IMR-90 (cell line): ENCODE results near the gene TTF2. TPM values are rescaled to one million over a fixed set of nuclear protein-coding genes. Genes with fewer than 3 reads are reported as not detected.

Experiments
- ATAC-seq: fragments of 200-7000 bp; cut with Tn5 transposase; 2 replicates; pipeline ENCODE4 v1.9.1; 2020; ENCODE audit warnings: low read depth, mild to moderate bottlenecking, moderate library complexity
- BruUV-seq: library from RNA; stranded (reverse); fragments of 400-500 nt; replicated peaks from 2 replicates; lab custom pipeline; 2021; lab: Mats Ljungman, UMichigan
- CTCF ChIA-PET: fragments of 300-600 bp; formaldehyde crosslinking; extraction: SDS; loops from one replicate; lab custom pipeline; 2021; ENCODE audit warnings: antibody characterized with exemption; lab: Yijun Ruan, JAX
- POLR2A ChIA-PET: fragments of 300-600 bp; sonication (Branson Sonifier 250); formaldehyde crosslinking; loops from one replicate; lab custom pipeline; 2022; ENCODE audit warnings: antibody characterized with exemption; ENCODE audit not compliant: unreplicated experiment; lab: Charles Lee
- DNase-seq: peaks from one replicate; pipeline ENCODE4 v3.0.0; 2013
- H2AFZ ChIP-seq: replicated peaks from 2 replicates; pipeline ENCODE3; 2013; ENCODE audit warnings: low read length, mild to moderate bottlenecking; ENCODE audit not compliant: poor library complexity
- H2AK5ac ChIP-seq: 2 replicates; pipeline ENCODE4 v1.6.1; 2013; ENCODE audit warnings: low read depth, low read length, inconsistent platforms
- H2AK9ac ChIP-seq: replicated peaks from 2 replicates; pipeline ENCODE3; 2013; ENCODE audit warnings: mild to moderate bottlenecking, low read depth, low read length, moderate library complexity; ENCODE audit not compliant: poor library complexity
- H2BK120ac ChIP-seq: 2 replicates; pipeline ENCODE4 v1.6.1; 2013; ENCODE audit warnings: low read depth, low read length, inconsistent platforms
- H2BK15ac ChIP-seq: 3 replicates; pipeline ENCODE4 v1.6.1; 2013; ENCODE audit warnings: low read depth, low read length, inconsistent platforms
- H2BK20ac ChIP-seq: 2 replicates; pipeline ENCODE4 v1.6.1; 2013; ENCODE audit warnings: low read depth, mild to moderate bottlenecking, inconsistent platforms, low read length, moderate library complexity
- H2BK5ac ChIP-seq: 2 replicates; pipeline ENCODE4 v1.6.1; 2013; ENCODE audit warnings: mild to moderate bottlenecking, low read depth, low read length, inconsistent platforms; ENCODE audit not compliant: poor library complexity, severe bottlenecking
- H3K14ac ChIP-seq: replicated peaks from 2 replicates; pipeline ENCODE4 v1.6.1; 2013; ENCODE audit warnings: low read depth, low read length, inconsistent platforms
- H3K18ac ChIP-seq: 2 replicates; pipeline ENCODE4 v1.6.1; 2013; ENCODE audit warnings: low read depth, low read length, control low read depth
- H3K23ac ChIP-seq: 2 replicates; pipeline ENCODE4 v1.6.1; 2013; ENCODE audit warnings: low read depth, low read length, inconsistent platforms
- H3K27ac ChIP-seq: 2 replicates; pipeline ENCODE4 v1.5.1; 2013; ENCODE audit warnings: mild to moderate bottlenecking, control low read depth, low read length; ENCODE audit not compliant: insufficient read depth
- H3K27me3 ChIP-seq: 2 replicates; pipeline ENCODE4 v1.6.1; 2013; ENCODE audit warnings: low read length; ENCODE audit not compliant: control insufficient read depth, insufficient read depth
- H3K36me3 ChIP-seq: 2 replicates; pipeline ENCODE4 v1.6.1; 2013; ENCODE audit warnings: low read length, mixed read lengths; ENCODE audit not compliant: control insufficient read depth, insufficient read depth
- H3K4ac ChIP-seq: 2 replicates; pipeline ENCODE4 v1.6.1; 2013; ENCODE audit warnings: low read depth, low read length, inconsistent platforms
- H3K4me1 ChIP-seq: 2 replicates; pipeline ENCODE4 v1.6.1; 2013; ENCODE audit warnings: low read length, mixed read lengths; ENCODE audit not compliant: control insufficient read depth, insufficient read depth
- H3K4me2 ChIP-seq: 2 replicates; pipeline ENCODE4 v1.6.1; 2013; ENCODE audit warnings: low read depth, mild to moderate bottlenecking, control low read depth, low read length, moderate library complexity
- H3K4me3 ChIP-seq: 2 replicates; pipeline ENCODE4 v1.5.1; 2013; ENCODE audit warnings: low read depth, mild to moderate bottlenecking, control low read depth, low read length, moderate library complexity; ENCODE audit not compliant: insufficient read depth
- H3K56ac ChIP-seq: 2 replicates; pipeline ENCODE4 v1.6.1; 2013; ENCODE audit warnings: low read length, inconsistent platforms; ENCODE audit not compliant: insufficient read depth; ENCODE audit errors: extremely low read depth
- H3K79me1 ChIP-seq, 2 experiments: 2 replicates each; pipeline ENCODE4 v1.6.1; 2013; ENCODE audit warnings: low read length in 2 of 2, inconsistent platforms in 1 of 2, low read depth in 1 of 2
- H3K9ac ChIP-seq: 2 replicates; pipeline ENCODE4 v1.6.1; 2013; ENCODE audit warnings: low read depth, low read length, control low read depth
- H3K9me1 ChIP-seq: 2 replicates; pipeline ENCODE4 v1.6.1; 2013; ENCODE audit warnings: low read length, inconsistent platforms; ENCODE audit not compliant: insufficient read depth
- H3K9me3 ChIP-seq: 2 replicates; pipeline ENCODE4 v1.6.1; 2013; ENCODE audit warnings: low read length; ENCODE audit not compliant: control insufficient read depth, insufficient read depth
- H4K20me1 ChIP-seq: 2 replicates; pipeline ENCODE4 v1.6.1; 2013; ENCODE audit warnings: low read length, inconsistent platforms; ENCODE audit not compliant: insufficient read depth
- H4K5ac ChIP-seq: 2 replicates; pipeline ENCODE4 v1.6.1; 2013; ENCODE audit warnings: mild to moderate bottlenecking, low read depth, low read length, control low read depth
- H4K8ac ChIP-seq, 2 experiments: 2 replicates each; pipeline ENCODE4 v1.6.1; 2013; ENCODE audit warnings: low read depth in 2 of 2, low read length in 2 of 2, control low read depth in 1 of 2, inconsistent platforms in 1 of 2
- H4K91ac ChIP-seq: 2 replicates; pipeline ENCODE4 v1.6.1; 2013; ENCODE audit warnings: low read depth, low read length, inconsistent platforms; ENCODE audit not compliant: insufficient read depth
- BHLHE40 ChIP-seq: fragments of 150-350 bp; IDR thresholded peaks from 2 replicates; pipeline ENCODE4 v1.6.1; 2016; ENCODE audit warnings: mild to moderate bottlenecking, low read depth, low read length
- CEBPB ChIP-seq: IDR thresholded peaks from 2 replicates; pipeline ENCODE4 v1.6.1; 2012; ENCODE audit warnings: low read depth, low read length, improper control_type of control experiment
- CHD1 ChIP-seq: IDR thresholded peaks from 2 replicates; pipeline ENCODE4 v1.6.1; 2012; ENCODE audit warnings: low read depth, low read length, improper control_type of control experiment
- CTCF ChIP-seq: conservative IDR thresholded peaks from 2 replicates; pipeline ENCODE4 v1.5.1; 2012; ENCODE audit warnings: mild to moderate bottlenecking, low read depth, low read length, improper control_type of control experiment
- FOS ChIP-seq: fragments of 150-350 bp; IDR thresholded peaks from 2 replicates; pipeline ENCODE4 v1.6.1; 2016; ENCODE audit warnings: low read depth, low read length
- MAFK ChIP-seq: IDR thresholded peaks from 2 replicates; pipeline ENCODE4 v1.6.1; 2012; ENCODE audit warnings: low read depth, low read length, improper control_type of control experiment
- MAZ ChIP-seq: IDR thresholded peaks from 2 replicates; pipeline ENCODE4 v1.6.1; 2012; ENCODE audit warnings: low read depth, mild to moderate bottlenecking, low read length, improper control_type of control experiment, moderate library complexity, borderline replicate concordance
- MXI1 ChIP-seq: IDR thresholded peaks from 2 replicates; pipeline ENCODE4 v1.6.1; 2012; ENCODE audit warnings: low read depth, mild to moderate bottlenecking, low read length, moderate library complexity, borderline replicate concordance
- NFE2L2 ChIP-seq: fragments of 150-350 bp; IDR thresholded peaks from 2 replicates; pipeline ENCODE4 v1.6.1; 2016; ENCODE audit warnings: low read depth, mild to moderate bottlenecking, low read length
- POLR2A ChIP-seq: IDR thresholded peaks from 2 replicates; pipeline ENCODE4 v1.6.1; 2012; ENCODE audit warnings: mild to moderate bottlenecking, low read depth, low read length
- RAD21 ChIP-seq: IDR thresholded peaks from 2 replicates; pipeline ENCODE4 v1.6.1; 2012; ENCODE audit warnings: low read length, improper control_type of control experiment
- RCOR1 ChIP-seq: IDR thresholded peaks from 2 replicates; pipeline ENCODE4 v1.6.1; 2012; ENCODE audit warnings: mild to moderate bottlenecking, low read length, improper control_type of control experiment; ENCODE audit not compliant: insufficient replicate concordance
- RFX5 ChIP-seq: IDR thresholded peaks from 2 replicates; pipeline ENCODE4 v1.8.0; 2012; ENCODE audit warnings: low read depth, mild to moderate bottlenecking, low read length, moderate library complexity
- USF2 ChIP-seq: fragments of 150-350 bp; IDR thresholded peaks from 2 replicates; pipeline ENCODE4 v1.6.1; 2017; ENCODE audit warnings: mild to moderate bottlenecking, antibody characterized with exemption, low read length, low read depth
- WGBS, 2 experiments: methylation state at CpG; one replicate each; pipeline versions ENCODE4 v1.1.5 to v1.1.7; 2013; ENCODE audit warnings: missing lambda C conversion rate in 2 of 2; ENCODE audit not compliant: insufficient read length in 1 of 2; ENCODE audit errors: extremely low coverage in 2 of 2; 5-methylcytosine and 5-hydroxymethylcytosine counted together
- dilution Hi-C: fragments of 300-500 bp; cut with HindIII; formaldehyde crosslinking; loops from one replicate; pipeline ENCODE4 v1.14.3; 2018; ENCODE audit warnings: low sequenced_read_pairs; ENCODE audit not compliant: unreplicated experiment
- in situ Hi-C: fragments of 300-500 bp; cut with MboI; formaldehyde crosslinking; loops from 3 replicates; pipeline ENCODE4 v1.14.3; 2019; ENCODE audit warnings: low sequenced_read_pairs, inconsistent platforms, mixed read lengths
- intact Hi-C: fragments of 100-400 bp; cut with micrococcal nuclease; formaldehyde crosslinking; loops from 2 replicates; pipeline ENCODE4 v1.10.0; 2022
- polyA plus RNA-seq, 3 experiments: library from polyadenylated mRNA; depleted of rRNA; stranded (reverse); fragments of >200 nt; gene quantifications; 2 replicates each; pipeline ENCODE4 v1.2.3, GENCODE V29; 2012; ENCODE audit warnings: low replicate concordance in 1 of 3
- total RNA-seq: library from RNA; depleted of rRNA; stranded (reverse); fragments of >200 nt; gene quantifications from 2 replicates; pipeline ENCODE4 v1.2.3, GENCODE V29; 2012

TTF2 gene
- total and polyA plus RNA-seq, 2 of the 4 experiments (the other 2 are of a cell fraction), result 11.5 to 14.7 TPM

GRCh38 chr1:117051224-117052064 lies 8.7 kb upstream of the TTF2 start:
- Histone ChIP-seq H4K91ac (no peak overlapping the region), H3K23ac (no peak overlapping the region), H3K4ac (no peak overlapping the region), H3K79me1 (no peaks in the 10 kb centered on the region), H2BK15ac (no peak overlapping the region), H3K27me3 (no peaks in the 10 kb centered on the region), H3K9ac (no peak overlapping the region; the same call in 1 of the 2 replicates), H2AK5ac (no peak overlapping the region), H3K27ac (no peak overlapping the region), H3K4me3 (no peak overlapping the region), H4K8ac (no peak overlapping the region), H3K18ac (no peak overlapping the region), H4K5ac (no peak overlapping the region), H2BK5ac (no peak overlapping the region), H3K9me1 (peaks cover 4% of the 10 kb centered on the region; the same call in 1 of the 2 replicates), H3K4me1 (no peaks in the 10 kb centered on the region), H3K36me3 (no peaks in the 10 kb centered on the region), H3K9me3 (no peaks in the 10 kb centered on the region), H2AFZ (no peak overlapping the region), H2AK9ac (no peak overlapping the region), H4K20me1 (no peaks in the 10 kb centered on the region), H3K14ac (no peak overlapping the region), H2BK120ac (no peak overlapping the region), H2BK20ac (no peak overlapping the region), H3K4me2 (peak overlapping the region; percentile 54; the same call in 1 of the 2 replicates), H3K56ac (no peak overlapping the region)
- DNase-seq (no peak), ATAC-seq (no peak)
- intact Hi-C loops, result loop anchor here (10.0 kb wide), 1 partner anchor 207 kb away; no protein-coding TSS in a partner anchor
- CTCF ChIA-PET, result interaction anchor here (0.6 kb wide), 1 partner anchor 1481 kb away, joined by 3 read pairs; no protein-coding TSS in a partner anchor
- dilution Hi-C loops, result no loop called here
- WGBS, 2 experiments, result 82% methylated on average over 4 of the region's 8 CpGs; no CpG with 5 or more reads in 1 of the 2 experiments
- BruUV-seq, result no TSS peak
- POLR2A ChIA-PET, result no interaction called here
- in situ Hi-C loops, result loop anchor here (5.0 kb wide), 1 partner anchor 319 kb away; no protein-coding TSS in a partner anchor
- TF ChIP-seq RFX5 (no peak), RAD21 (no peak), CTCF (no peak), BHLHE40 (no peak), CHD1 (no peak), MAFK (no peak), NFE2L2 (no peak), POLR2A (no peak), CEBPB (no peak), MAZ (no peak), MXI1 (no peak), RCOR1 (no peak), FOS (no peak), USF2 (no peak)
